Activated CD4-positive, alpha-beta T cell treated with anti-CD3 and anti-CD28 coated beads for 24 hours (primary cell): Measurements from ENCODE around the gene TMPRSS7.

Source experiments
- DNase-seq, 2 donors: peaks; one replicate each; pipeline ENCODE4 v3.0.0-alpha.2; 2020; ENCODE audit warnings: low read depth in 2 of 2

The TMPRSS7 gene

GRCh38 chr3:112101916-112102315 is 67.4 kb downstream of the TMPRSS7 start:
- no peak for DNase-seq

- DNase-seq, result no peak
These were observed 70.2 kb downstream of the TMPRSS7 start for GRCh38 chr3:112104774-112105173.

DNA sequence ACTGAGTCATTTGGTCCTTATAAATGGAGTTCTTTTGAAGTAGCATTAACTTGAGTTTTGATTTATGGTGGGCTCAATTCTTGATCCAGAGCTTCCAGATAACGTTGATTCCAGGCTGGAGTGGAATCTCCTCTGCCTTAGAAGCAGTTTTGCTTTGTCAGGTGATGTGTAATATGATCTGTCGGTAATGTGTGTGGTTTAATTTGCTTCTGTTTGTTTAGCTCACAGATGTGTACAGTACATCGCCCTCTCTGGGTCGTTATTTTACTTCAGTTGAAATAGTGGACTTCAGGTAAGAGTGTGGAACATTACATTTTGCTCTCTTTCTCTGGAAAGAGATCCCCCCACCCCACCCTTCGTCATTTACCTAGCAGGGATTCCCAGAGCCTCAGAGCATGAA is 74.8 kb downstream of the TMPRSS7 start:
- no peak for DNase-seq

DNA sequence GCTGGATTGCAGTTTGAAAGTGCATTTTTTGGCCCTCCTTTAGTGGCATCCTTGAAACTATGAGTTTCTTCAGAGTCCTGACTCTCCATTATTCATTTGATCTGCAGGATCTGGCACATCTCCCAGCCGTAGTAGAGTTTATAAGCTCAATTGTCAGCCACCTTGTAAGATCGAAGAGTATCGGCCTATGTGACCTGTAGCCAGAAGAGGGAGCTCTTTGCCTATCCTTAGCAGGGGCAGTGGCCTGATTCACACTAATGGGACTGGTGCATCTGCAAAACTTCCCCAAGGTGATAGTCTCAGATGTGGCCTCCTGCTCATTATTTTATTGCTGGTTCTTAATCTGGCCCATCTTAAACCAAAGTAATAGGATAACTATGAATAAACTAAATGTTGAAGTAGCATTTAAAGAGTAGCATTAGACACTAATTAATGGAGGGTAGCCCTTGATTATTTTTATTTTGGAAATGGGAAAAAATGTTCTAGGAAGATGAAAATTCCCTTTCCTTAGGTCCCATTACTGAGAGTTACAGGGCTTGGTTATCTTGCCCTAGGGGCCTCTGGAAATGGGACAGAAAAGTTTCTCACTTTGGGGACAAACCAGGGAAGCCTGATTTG is 77.4 kb downstream of the TMPRSS7 start:
- DNase-seq, result peak; percentile 28 to 46

- DNase-seq, result no peak
These were observed 80.1 kb downstream of the TMPRSS7 start for GRCh38 chr3:112114576-112115160.

DNA sequence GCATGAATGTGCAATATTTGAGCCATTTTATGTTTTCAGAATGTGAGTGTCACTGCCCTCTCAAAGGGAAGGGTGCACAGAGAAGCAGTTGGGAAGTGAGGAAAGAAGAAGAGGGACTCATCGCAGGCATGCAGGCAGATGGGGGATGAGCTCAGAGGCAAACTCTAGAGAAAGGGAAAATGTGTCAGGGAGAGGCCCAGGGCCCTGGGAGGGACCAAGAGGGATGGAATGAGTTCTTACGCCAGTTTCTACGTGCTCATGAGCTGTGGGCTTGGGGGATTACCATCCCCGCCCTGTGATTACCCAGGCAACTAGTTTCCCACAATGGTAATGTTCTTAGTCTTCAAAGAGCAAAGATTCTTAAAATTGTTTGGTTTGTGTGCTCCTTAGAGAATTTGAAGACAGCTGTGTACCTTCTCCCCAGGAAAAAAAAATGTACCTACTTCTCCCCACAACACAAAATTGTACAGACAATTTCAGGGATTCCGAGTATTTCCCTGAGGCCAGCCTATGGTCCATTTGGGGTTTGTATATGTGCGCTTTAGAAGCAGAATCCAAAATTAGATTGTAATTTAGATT is 80.7 kb downstream of the TMPRSS7 start:
- no peak for DNase-seq

GRCh38 chr3:112115806-112116383 is 81.4 kb downstream of the TMPRSS7 start:
- no peak for DNase-seq

DNA sequence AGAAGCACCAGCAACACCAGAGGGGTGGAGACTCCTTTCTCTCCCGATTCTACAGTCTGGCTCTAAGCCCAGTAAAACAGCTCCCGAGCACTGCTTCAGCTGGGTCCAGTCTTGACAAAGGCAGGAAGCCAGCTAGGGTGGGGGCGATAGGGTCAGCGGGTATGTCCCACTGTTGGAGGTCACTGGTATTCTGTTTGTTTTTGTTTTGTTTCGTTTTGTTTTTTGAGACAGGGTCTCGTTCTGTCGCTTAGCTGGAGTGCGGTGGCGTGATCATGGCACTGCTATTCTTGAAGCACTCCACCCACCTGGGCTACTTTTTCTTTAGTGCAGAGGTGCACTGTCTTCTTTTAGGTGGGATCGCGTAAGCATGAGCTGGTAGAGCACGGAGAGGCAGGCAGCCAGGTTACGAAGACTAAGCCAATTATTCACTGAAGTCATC is 82.2 kb downstream of the TMPRSS7 start:
- no peak for DNase-seq

- no peak for DNase-seq
These were observed 82.9 kb downstream of the TMPRSS7 start for GRCh38 chr3:112117415-112117814.

GRCh38 chr3:112117841-112118571 is 83.5 kb downstream of the TMPRSS7 start:
- no peak for DNase-seq

DNA sequence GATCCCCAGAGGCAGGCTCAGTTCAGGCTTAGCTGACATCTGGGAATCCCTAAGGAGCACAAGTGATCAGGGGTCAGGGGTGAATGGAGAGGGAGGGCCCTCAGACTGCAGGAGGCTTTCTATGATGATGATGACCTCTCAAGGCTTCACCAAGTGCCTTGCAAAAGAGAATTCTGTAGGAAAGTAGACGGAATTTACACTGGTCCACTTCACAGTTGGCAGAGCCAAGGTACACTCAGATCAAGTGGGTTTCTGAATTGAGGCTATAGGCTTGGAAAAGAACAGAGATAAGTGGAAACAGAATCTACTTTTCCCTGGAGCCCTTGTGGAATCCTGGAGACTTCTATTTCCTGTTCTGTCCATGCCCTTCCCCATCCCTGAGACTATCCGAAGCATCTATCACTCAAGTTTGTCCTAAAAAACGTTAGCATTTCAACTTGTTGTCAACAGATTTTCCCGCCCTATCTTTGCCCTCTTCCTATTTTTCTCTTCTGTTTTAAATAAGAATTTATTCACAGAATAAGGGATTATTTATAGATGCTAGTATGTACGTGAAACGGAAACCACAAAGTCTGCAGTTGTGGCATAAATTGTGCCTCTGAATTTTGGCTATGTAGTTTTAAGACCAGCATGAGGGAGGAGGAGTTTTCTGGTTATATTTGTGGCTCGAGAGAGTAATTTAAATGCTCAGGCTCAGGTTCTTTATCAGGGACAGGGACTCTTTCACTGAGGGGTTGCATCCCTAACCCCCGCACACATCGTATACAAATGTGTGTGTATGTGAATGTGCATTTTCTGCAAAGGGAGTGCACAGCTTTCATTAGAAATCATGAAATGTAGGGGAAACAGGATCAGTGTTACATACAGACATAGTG is 85.7 kb downstream of the TMPRSS7 start:
- DNase-seq, result no peak

DNA sequence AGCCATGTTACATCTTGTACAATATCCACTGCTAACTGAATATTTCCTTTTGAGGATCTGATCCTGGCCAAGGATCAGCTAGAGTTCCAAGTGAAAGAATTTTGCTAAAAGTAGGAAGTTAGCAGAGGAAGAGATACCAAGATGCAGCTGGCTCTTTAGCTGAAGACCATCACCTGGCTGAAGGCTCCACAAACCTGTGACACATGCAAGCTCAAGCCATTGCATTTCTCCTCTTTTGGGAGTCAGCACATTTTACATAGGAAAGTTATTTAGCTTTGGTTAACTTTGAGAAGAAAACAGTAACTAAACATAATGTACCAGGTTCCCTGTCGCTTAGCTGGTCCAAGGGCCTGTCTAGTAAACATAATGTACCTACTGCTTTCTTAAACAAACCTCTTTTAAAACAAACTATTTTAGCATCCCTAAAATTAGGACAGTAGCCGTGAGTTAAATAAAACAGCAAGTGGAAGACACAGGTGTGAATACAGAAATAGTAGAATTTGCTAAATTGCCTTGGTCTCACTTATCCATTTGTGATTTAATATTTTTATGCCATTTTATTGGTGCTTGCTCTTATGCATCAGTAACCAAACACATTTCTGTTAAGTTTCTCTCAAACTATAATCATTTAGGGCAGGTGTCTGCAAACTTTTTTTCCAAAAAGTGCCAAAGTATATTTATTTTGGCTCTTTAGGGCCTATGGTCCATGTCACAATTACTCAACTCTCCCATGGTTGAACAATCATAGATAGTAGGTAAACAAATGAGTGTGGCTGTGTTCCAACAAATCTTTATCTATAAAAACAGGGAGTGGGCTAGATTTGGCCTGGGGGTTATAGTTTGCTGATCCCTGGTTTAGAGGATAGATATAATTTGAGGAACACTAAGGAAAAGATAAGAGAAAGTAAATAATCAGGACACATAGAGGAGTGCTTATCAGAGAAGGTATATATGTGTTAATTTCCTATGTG is 87.3 kb downstream of the TMPRSS7 start:
- no peak for DNase-seq

DNA sequence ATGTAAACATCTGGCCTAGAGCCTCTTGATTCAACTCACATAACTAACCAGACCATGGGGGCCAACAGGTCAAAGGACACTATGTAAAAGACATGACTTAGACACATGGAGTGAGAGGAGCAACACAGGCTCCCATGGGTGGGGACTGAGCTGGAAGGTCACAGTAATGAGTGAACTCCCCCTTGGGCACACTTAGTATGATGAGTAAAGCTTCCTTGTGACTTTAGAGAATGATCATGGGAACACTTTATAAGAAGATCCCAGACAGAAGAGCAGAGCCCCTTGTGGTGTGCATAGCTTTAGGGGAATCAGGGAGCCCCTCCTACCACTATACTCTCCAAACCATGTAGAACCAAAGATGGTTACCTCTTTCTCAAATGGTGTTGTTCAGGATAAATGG is 88.3 kb downstream of the TMPRSS7 start:
- no peak for DNase-seq

GRCh38 chr3:112123548-112123947 is 89.0 kb downstream of the TMPRSS7 start:
- DNase-seq, result no peak

DNA sequence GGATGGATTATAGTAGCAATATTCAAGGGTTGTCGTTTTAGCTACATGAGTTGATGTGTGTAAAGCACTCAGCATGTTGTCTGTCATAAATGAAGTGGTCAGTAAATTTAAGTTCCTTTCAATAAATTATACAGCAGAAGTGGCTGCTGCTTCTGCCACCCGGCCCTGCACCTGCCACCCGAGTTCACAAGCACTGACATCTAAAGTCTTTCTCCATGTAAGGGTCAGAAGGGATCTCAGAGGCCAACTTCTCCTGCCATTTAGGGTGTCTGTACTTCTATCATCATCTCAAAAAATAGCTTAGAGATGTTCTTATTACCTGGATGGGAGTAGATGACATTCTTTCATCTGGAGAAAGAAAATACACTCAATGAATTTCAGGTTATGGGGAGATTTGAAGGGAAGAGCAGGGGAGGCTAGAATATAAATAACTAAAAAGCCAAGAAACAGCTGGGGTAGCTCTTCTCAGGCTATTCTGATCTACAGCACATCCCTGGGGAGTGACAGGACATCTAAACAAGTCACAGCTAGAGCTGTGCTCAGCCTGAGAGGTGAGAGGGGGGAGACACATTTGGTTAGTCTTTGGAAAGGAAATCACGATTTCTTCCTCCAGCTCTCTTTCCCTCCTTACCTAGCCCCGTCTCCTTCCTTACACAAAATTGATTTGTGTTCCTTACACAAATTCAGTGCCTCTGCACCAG is 90.5 kb downstream of the TMPRSS7 start:
- DNase-seq, result no peak

DNA sequence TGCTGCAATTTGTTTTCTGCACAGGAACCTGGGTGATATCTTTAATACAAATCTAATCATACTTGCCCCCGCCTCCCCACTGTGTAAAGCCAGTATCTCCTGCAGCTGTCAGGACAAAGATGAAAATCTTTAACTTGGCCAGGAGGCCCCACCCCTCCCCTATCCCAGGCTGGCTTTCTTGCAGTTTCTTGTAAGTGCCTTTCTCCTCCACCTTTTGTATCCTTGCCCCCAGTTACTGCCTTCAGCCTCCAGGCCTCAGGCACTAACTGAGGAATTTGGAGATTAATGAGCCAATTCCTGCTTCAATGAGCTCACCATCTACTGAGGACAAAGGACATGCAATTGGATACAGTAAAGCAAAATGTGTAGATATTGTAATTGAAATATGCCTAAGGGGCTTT is 92.0 kb downstream of the TMPRSS7 start:
- no peak for DNase-seq

- DNase-seq, result no peak
These were observed 93.3 kb downstream of the TMPRSS7 start for GRCh38 chr3:112127522-112128494.
